Stimulated activated CD8-positive, alpha-beta memory T cell treated with anti-CD3 and anti-CD28 coated beads, Interleukin-2, amount 100 ng/mL, for 48 hours (primary cell): ENCODE data around the gene ACTR6.
"Not testable (repeated sequence)": the region's sequence is repeated elsewhere in the genome, so short reads cannot be mapped to it uniquely, and the experiment has no call there.

ENCODE experiments used
- DNase-seq, 2 donors: peaks; one replicate each; pipeline ENCODE4 v3.0.0-alpha.2; 2020; ENCODE audit warnings: low read depth in 2 of 2

Gene ACTR6

DNA sequence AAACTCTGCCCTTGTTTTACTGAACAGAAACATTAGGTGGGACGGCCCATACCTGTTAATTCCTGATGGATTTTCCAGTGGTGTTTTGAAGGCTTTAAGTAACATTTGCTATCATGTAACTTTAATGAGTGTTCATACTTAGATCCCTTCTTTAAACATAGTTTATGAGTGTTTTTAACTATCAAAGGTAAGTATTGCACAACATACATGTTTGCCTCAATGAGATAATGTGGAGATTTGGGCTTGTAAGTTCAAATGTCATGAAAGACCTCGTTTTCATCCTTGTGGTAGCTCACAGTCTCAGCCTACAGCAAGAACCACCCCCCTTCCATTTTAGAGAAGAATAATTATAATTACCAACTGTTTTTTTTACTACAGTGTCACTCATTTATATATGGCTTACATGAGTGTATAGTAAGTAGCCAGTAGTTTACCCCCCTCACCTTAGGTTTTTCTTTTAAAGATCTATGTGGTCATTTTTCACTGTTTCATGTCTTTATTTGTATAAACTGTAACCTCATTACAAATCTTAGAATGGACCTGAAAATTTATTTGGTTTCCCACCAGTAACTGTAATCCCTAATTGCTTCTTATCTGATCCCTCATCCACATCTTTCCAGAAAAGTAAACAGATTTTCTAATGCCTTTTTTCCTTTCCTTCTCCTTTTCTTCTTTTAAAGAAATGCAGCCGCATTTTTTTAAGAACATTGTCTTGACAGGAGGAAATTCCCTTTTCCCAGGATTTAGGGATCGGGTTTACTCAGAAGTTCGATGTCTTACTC is 18.9 kb downstream of the ACTR6 start:
- no peak for DNase-seq

DNA sequence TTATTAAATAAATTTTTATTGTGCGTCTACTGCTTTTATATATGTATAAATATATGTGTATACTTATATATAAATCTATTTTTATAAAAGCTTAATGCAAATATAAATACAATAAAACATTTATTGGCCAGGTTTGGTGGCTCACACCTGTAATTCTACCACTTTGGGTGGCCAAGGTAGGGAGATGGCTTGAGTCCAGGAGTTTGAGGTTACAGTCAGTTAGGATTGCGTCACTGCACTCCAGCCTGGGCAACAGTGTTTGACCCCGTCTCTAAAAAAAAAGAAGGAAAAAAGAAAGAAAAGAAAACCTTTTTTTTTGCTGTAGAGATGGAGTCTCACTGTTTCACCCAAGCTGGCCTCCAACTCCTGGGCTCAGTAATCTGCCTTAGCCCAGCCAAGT is 20.9 kb downstream of the ACTR6 start:
- no peak for DNase-seq

DNA sequence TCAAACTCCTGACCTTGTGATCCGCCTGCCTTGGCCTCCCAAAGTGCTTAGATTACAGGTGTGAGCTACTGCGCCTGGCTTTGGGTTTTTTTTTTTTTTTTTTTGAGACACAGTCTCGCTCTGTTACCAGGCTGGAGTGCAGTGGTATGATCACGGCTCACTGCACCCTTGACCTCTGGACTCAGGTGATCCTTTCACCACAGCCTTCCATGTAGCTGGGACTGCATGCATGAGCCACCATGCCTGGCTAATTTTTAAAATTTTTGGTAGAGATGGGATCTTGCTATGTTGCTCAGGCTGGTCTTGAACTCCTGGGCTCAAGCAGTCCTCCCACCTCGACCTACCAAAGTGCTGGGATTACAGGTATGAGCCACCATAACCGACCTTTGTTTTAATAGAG is 21.6 kb downstream of the ACTR6 start:
- DNase-seq, result not testable (repeated sequence)

DNA sequence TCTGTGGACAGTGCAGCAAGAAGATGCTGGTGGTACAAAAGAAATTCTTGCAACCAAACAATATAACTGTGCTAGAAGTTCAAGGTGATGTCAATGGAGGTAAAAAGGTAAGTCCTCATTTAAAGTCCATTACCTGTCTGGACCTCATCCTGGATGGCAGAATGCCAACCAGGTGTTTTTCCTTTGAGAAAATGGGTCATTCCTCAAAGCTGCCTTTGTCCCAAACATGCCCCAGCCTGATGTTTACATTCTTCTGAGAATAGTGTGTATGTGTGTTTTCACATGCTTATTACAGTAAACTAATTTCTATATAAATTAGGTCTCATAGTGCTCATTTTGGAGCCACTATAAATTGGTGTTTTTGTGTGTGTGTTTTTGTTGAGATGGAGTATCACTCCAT is 24.9 kb downstream of the ACTR6 start:
- DNase-seq, result no peak

DNA sequence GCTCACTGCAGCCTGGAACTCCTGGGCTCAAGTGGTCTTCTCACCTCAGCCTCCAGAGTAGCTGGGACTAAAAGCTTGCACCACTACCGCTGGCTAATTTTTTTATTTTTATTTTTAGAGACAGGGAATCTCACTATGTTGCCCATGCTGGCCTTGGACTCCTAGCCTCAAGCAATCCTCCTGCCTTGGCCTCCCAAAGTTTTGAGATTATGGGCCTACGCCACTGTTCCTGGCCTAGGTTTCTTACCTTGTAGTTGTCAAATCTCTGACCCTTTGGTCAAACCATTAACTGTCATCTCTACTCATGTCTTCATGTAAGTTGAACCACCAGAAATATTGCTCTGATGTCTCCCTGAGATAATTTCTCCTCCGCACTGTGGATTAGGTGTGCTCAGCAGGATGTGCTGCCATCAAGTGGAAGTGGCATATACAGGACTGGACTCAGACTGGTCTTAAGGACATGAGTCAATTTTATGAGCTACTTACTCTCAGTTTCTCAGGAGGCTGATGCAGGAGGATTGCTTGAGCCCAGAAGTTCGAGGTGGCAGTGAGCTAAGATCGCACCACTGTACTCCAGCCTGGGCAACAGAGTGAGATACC is 28.5 kb downstream of the ACTR6 start:
- no peak for DNase-seq

DNA sequence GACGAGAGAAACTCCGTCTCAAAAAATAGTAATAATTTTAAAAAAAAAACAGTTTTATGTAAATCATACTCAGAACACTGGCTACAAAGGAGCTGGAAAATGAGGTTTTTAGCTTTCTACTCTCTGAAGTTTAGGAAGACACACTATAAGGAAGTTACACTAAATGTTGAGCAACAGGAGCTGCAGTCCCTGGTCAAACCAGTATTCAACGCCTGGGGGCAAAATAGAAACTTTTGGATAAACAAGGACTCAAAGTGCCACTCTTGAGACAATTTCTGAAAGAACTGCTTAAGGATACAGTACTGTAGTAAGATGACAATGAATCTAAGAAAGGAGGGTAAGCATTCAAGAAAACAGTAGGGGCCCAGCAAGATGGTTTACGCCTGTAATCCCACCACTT is 29.3 kb downstream of the ACTR6 start:
- no peak for DNase-seq

DNA sequence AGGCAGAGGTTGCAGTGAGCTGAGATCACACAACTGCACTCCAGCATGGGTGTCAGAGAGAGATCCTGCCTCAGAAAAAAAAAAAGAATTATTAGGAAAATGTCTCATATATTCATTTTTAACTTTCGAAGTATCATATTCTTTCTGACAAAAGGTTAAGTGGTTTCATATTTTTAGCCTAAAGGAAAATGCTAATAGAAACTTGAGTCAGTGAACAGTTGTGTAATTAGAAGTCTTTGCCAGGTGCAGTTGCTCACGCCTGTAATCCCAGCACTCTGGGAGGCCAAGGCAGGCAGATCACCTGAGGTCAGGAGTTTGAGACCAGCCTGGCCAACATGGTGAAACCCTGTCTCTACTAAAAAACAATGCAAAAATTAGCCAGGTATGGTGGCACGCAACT is 31.3 kb downstream of the ACTR6 start:
- DNase-seq, result not testable (repeated sequence)

DNA sequence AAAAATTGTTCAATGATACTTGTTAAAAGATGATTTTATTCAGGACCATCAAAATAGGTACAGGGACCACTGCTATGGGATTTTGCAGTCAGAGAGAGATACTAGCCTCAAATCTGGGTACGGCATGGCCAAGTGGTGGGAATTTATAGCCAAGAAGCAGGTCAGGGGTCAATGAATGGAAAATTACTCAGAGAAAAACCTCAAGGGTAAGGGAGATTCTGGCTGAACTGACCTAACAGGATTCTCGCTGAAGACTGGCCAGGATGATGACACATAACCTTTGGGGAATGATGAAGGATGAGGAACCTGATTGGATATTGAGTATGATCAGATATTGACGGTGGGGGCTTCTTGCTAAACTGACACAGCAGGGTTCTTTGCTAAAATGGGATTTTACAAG is 33.6 kb downstream of the ACTR6 start:
- DNase-seq, result no peak

DNA sequence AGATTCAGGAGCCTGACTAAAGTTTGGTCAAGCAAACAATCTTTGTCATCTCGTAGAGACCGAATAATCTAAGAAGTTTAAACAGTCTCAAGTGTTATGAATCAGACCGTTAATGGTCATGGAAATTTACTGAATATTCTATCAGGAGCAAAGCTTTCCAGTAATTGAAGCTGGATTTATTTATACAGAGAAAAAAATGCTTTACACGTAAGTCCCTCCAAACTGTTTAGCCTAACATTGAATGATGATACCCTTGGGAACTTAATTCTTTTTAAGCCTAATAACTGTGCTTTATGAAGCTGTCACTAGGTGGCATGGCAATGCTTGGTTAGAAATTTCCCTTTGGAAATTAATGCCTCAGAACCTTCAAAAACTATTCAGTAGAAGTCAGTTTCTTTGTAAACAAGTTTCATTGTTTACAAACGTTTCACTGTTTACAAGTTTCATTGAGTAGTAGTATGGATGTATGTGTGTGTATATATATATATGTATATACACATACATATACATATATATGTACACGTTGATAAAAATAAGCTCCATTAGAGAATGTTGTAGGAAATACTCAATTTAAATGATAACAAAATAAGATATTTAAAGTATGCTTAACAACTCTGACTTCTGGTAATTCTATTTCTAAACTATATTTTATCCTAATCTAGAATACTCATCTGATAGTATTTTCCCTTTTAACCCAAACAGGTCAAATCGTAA is 34.1 kb downstream of the ACTR6 start:
- no peak for DNase-seq

DNA sequence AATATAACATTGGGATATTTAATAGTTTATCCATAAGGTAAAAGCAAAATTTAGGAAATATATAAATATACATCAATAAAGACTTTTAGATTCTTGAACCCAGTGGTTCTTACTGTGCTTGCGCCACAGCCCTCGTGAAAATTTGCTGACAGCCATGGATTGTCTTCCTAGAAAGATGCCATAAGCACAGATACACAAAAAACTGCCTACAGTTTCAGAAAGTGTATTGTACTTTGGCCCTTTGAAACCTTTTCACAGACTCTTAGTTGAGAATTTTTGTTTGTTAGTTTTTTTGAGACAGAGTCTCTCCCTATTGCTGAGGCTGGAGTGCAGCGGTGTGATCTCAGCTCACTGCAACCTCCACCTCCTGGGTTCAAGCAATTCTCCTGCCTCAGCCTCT is 38.2 kb downstream of the ACTR6 start:
- no peak for DNase-seq

DNA sequence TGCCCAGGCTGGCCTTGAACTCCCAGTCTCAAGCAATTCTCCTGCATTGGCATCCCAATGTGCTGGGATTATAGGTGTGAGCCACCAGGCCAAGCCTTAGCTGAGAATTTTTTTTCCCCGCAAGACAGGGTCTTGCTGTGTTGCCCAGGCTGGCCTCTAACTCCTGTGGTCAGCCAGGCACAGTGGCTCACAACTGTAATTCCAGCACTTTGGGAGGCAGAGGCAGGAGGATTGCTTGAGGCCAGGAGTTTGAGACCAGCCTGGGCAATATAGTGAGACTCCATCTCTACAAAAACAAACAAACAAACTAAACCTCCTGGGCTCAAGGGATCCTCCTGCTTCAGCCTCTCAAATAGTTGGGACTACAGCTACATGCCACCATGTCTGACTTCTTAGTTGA is 39.0 kb downstream of the ACTR6 start:
- no peak for DNase-seq

DNA sequence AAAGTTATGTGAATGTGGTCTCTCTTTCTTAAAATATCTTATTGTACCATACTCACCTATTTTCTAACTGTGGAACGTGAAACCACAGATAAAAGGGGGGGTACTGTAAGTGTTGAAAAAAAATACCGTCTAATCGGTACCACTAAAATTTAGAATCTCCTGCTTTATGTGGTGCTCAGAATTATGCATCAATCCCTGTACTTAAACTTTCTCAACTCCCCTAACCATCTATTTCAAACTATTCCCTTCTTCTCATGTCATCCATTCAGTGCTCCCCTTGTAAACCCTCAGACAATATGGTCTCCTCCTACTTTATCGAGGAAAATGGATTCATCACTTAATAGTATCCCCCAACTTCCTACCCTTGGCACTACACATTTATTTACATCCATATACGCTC is 42.5 kb downstream of the ACTR6 start:
- no peak for DNase-seq

DNA sequence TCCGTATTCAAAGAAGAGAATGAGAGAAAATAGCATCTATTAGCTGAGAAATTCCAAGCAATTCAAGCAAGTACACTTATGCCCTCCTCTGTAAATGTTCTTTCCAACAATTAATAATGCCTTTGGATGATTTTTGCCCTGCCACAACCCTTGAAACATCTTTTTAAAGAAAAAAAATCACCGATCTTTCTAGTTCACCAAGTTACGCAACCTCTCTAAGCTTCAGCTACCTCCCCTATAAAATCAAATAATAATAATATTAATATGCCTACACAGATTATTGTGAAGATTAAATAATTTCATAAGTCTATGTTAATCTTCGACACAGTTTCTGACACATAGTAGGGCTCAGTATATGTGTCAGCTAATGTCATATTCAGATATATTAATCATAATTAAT is 47.1 kb downstream of the ACTR6 start:
- DNase-seq, result no peak

DNA sequence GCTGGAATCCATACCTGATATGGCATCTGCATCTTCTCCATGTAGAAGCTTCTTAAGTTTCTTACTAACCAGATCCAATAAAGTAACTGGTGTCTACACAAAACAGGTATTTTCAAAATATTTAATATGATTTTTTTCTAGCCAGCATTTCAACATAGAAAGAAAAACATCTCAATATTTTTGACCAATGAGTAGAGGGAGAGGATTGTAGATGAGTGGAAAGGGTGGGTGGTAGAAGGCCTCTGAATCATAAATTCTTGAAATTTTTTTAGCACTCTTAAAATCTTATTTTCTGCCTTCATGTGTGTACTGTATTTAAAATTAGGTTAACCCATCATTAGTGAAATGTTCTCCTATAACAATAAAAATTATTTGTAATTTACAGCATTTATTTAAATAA is 48.3 kb downstream of the ACTR6 start:
- no peak for DNase-seq

DNA sequence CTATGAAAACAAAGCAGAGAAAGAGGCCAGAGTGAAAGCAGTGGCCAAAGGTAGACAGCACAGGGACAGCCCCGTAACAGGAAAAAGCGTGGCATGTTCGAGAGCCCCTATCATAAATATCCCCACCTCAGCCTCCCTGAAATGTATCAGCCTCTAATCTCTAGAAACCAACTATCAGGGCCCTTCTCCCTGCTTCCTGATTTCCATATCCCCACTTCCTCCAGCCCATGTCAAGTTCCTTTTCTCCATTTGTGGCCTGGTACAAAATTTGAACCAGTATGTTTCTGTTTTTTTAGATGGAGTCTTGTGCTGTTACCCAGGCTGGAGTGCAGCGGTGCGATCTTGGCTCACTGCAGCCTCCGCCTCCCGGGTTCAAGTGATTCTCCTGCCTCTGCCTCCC is 49.3 kb downstream of the ACTR6 start:
- DNase-seq, result no peak

DNA sequence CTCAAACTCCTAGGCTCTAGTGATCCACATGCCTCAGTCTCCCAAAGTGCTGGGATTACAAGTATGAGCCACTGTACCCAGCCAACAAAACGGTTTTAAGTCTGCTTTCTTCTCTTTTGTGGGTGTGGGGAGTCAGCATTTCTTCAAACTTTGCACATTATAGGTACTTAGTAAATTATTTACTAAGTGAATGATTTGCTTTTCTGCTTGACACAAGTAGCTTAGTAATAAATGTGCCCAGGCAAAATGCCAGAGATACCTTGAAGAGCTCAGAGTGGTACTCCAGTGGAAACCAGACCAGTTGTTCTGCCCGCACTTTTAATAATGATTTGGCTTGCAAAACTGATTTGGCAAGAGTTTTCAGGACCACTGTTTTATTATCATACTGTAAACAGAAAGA is 51.3 kb downstream of the ACTR6 start:
- no peak for DNase-seq

DNA sequence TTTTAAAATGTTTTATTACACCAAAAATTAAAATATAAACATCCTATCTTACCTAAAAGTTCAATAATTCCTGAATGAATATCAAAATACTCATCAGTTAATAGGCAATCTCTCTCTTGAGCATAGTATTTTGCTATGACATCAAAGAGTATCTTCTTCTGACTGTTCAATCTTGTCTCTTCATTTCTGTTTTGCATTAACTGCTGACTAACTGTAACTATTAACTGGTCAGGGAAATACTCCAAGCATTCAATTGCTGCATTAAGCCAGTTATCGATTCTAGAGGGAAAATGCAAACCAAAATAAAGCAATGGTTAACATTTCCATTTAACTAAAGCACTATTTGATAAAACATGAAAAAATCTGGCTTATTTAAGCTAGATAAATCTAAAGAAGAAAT is 52.8 kb downstream of the ACTR6 start:
- no peak for DNase-seq

DNA sequence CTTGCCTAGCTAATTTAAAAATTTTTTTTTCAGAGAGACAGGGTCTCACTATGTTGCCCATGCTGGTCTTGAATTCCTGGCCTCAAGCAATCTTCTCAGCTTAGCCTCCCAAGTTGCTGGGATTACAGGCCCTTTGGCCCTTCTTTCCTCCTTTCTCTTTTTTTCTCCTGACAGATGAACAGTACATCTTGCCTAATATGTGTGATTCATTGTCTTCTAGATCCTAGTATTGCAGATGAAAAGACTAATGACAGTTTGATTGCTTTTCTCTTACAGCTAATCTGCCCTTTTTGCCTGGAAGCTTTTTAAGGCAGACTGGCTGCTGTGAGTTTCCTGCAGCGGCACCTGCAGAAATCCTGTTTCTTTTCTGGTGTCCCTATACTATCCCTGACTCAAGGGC is 54.3 kb downstream of the ACTR6 start:
- DNase-seq, result no peak

DNA sequence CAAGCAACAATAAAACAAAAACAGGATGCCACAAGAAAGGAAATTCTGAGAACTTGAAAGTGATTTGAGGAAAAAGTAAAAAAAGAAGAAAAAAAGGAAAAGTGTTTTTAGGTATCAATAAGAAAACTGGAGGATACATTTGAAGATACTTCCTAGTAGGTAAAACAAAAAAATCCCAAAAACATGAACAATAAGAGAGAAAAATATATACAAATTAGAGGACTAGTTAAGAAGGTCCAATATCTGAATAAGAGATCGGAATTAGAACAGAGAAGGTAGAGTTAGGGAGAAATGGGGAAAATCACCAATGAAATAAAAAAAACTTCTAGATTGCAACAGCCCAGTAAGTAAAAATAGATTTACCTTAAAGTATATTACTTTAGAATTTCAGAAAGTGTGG is 57.5 kb downstream of the ACTR6 start:
- DNase-seq, result no peak

DNA sequence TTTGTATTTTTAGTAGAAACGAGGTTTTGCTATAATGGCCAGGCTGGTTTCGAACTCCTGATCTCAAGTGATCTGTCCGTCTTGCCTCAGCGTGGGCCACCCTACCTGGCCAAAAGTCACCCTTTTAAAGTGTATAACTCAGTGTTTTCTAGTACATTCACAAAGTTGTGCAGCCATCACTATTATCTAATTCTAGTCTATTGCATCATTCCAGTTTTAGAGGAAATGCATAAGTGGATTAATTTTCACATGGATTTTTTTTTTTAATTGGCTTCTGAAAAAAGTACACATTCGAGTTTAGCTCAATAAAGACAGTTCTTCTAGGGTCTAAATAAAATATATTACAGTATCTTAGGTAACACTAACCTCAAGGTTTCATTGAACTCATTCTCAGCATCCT is 62.5 kb downstream of the ACTR6 start:
- no peak for DNase-seq

DNA sequence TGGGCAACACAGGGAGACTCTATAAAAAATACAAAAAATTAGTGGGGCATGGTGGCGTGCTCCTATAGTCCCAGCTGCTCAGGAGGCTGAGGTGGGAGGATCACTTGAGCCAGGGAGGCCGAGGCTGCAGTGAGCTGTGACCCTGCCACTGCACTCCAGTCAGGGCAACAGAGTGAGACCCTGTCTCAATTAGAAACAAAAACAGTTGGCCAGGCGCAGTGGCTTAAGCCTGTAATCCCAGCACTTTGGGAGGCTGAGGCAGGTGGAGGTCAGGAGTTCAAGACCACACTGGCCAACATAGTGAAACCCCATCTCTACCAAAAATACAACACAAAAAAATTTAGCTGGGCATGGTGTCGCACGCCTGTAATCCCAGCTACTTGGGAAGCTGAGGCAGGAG is 64.5 kb downstream of the ACTR6 start:
- not testable (repeated sequence) for DNase-seq

DNA sequence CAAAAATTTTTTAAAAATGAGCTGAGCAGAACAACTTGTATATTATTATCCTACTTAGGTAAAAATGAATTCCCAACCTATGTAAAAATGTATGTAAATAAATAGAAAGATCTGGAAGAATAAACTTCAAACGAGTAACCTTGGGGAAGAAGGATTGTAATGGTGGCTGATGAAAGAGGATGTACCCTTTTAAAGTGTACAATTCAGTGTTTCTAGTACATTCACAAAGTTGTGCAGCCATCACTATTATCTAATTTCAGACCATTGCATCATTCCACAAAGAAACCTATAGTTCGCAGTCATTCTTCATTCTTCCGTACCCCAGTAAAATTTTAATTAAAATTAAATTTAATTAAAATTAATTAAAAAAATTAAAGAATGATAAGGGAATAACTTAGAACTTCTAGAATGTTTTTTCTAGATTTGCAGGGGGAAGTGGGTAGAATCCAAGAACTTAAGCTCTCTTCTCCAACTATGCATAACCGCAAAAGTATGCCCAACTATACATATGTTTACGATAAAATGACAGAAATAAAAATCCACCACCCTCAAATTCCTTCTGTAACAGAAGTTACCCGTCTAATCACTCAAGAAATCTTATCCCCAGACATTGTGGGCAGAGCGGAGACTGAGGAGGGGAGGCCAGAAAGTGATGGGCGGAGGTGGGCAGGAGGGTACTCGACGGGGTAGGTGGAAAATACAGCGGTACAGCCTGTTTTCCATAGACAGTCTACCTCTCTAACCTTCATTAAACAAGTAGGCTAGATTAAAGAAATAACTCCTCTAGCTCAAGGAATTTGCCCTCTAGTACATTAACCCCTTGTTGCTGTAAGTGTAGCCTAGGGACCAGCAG is 65.3 kb downstream of the ACTR6 start:
- DNase-seq, result no peak

DNA sequence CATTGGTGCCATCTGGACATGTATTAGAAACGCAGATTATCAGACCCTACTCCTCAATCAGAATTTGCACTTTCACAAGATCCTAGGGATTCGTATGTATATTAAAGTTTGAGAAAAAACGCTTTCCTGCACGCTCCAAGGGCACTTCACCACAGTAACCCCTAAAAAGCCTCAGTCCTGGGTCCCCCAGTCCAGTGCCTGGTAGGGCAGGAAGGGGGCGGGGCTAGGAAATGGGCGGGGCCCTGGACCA is 65.9 kb downstream of the ACTR6 start:
- DNase-seq, result peak; percentile 90 to 94
